Central memory CD8-positive, alpha-beta T cell (primary cell): Measurements from ENCODE around the gene ZNF648.

Experiments
- ATAC-seq: fragments of 150-1000 bp; cut with Tn5 transposase; replicated peaks from 2 replicates; pipeline ENCODE4 v1.10.0; 2022; ENCODE audit warnings: mild to moderate bottlenecking, moderate FRiP score, moderate number of reproducible peaks; ENCODE audit not compliant: poor library complexity, severe bottlenecking; ENCODE audit errors: extremely low read depth
- DNase-seq, 2 donors: peaks; one replicate each; pipeline ENCODE4 v3.0.0; 2021; ENCODE audit warnings: low spot score in 2 of 2
- H3K27ac Mint-ChIP-seq: one replicate; pipeline ENCODE4 v1.8.0; 2022; ENCODE audit warnings: low read depth, mild to moderate bottlenecking, moderate library complexity, mixed read lengths
- H3K27me3 Mint-ChIP-seq: one replicate; pipeline ENCODE4 v1.8.0; 2022; ENCODE audit warnings: mixed read lengths
- H3K36me3 Mint-ChIP-seq: one replicate; pipeline ENCODE4 v1.8.0; 2022; ENCODE audit warnings: mild to moderate bottlenecking, moderate library complexity, mixed read lengths; ENCODE audit not compliant: insufficient read depth
- H3K4me1 Mint-ChIP-seq: one replicate; pipeline ENCODE4 v1.8.0; 2022; ENCODE audit warnings: mixed read lengths
- H3K4me3 Mint-ChIP-seq: one replicate; pipeline ENCODE4 v1.8.0; 2022; ENCODE audit warnings: mild to moderate bottlenecking, moderate library complexity, mixed read lengths
- H3K9me3 Mint-ChIP-seq: one replicate; pipeline ENCODE4 v1.8.0; 2022; ENCODE audit warnings: mixed read lengths

ZNF648 gene

DNA sequence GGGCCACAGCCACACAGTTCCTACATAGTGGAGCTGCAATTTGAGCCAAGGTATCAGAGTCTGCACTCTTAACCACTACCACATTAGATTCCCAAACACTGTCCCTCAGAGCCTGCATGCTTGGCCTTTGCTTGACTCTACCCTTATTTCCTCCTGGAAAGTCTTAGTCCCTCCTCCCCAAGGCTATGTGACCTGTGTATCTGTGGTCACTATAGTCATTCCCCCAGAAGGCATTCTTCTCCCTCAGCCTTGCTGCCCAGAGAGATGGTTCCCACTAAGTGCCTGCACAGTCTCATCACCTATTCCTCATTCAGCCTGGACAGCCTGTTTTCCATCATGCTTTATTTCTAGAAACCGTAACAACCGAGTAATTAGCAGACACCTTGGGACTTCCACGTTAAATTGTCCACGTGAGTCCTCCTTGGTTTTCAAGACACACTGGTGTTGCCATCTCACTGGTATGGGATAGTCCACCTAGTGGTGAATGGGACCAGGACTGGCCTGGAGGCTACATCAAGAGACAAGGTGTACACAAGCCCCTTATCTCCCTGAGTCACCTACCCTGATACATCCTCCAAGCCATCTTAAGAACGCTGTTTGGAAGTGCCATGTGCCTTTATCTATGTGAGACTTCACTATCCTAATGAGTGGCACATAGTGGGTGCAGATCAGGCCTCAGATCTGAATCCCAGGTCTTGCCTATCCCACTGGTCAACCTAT lies 3.8 kb upstream of the ZNF648 start:
- Mint-ChIP-seq H3K4me1 (peaks cover 7% of the 10 kb centered on the region), H3K27me3 (peaks cover 84% of the 10 kb centered on the region), H3K27ac (no peak overlapping the region), H3K9me3 (no peaks in the 10 kb centered on the region), H3K36me3 (no peaks in the 10 kb centered on the region), H3K4me3 (no peak overlapping the region)
- ATAC-seq (no peak), DNase-seq (no peak)

DNA sequence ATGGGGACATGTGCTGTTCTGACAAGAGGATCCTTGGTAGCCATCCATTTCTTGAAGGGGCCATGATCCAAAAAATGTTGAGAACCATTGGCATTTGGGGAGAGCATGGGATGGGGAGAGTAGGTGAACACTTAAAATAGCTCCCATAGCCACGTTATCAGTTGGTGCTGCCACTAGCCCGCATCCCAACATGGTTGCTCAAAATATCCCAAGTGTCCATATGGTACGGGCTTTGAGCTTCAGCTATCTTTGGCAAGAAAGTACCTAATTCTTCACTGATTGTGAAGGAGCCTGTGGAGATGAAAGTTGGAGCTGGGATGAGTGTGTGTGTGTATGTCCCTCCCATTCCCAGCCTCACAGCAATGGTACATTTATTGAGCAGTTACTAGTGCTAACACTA lies 3.1 kb upstream of the ZNF648 start:
- H3K27ac Mint-ChIP-seq = no peak overlapping the region
- H3K9me3 Mint-ChIP-seq = no peaks in the 10 kb centered on the region
- peaks cover 7% of the 10 kb centered on the region for H3K4me1 Mint-ChIP-seq
- no peak for ATAC-seq
- H3K36me3 Mint-ChIP-seq = no peaks in the 10 kb centered on the region
- peaks cover 81% of the 10 kb centered on the region for H3K27me3 Mint-ChIP-seq
- no peak overlapping the region for H3K4me3 Mint-ChIP-seq
- DNase-seq = no peak

DNA sequence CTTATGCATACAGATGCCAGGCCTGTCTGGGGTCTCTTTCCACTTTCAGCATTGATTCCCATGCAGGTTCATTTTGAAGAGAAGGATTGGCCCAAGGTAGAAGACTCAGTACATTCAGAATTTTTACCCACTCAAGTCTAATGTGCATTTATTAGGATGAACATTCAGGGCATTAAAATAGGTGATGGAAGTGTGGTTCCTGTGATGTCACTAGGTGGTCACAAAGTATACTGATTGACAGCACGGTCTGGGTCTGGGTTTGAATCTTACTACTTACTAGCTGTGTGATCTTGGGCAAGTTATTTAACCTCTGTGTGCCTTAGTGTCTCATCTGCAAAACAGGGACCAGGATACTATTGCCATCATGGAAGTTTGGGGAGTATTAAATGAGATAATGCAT lies 711 bp upstream of the ZNF648 start:
- DNase-seq = no peak

GRCh38 chr1:182060877-182061276 lies 635 bp downstream of the ZNF648 start:
- Mint-ChIP-seq H3K36me3 (peaks cover 1% of the 10 kb centered on the region), H3K27ac (no peak overlapping the region), H3K4me3 (no peak overlapping the region), H3K27me3 (peaks cover 77% of the 10 kb centered on the region), H3K9me3 (no peaks in the 10 kb centered on the region), H3K4me1 (no peaks in the 10 kb centered on the region)
- DNase-seq (no peak), ATAC-seq (no peak)

More for the DNA sequence above, 711 bp upstream of the ZNF648 start:
- peaks cover 1% of the 10 kb centered on the region for H3K36me3 Mint-ChIP-seq
- no peak for ATAC-seq
- no peak overlapping the region for H3K27ac Mint-ChIP-seq
- peaks cover 78% of the 10 kb centered on the region for H3K27me3 Mint-ChIP-seq
- no peak overlapping the region for H3K4me3 Mint-ChIP-seq
- H3K4me1 Mint-ChIP-seq = no peaks in the 10 kb centered on the region
- no peaks in the 10 kb centered on the region for H3K9me3 Mint-ChIP-seq

- ATAC-seq (no peak), DNase-seq (no peak)
- Mint-ChIP-seq H3K27me3 (peaks cover 73% of the 10 kb centered on the region), H3K4me1 (no peaks in the 10 kb centered on the region), H3K36me3 (peaks cover 1% of the 10 kb centered on the region), H3K27ac (no peak overlapping the region), H3K9me3 (no peaks in the 10 kb centered on the region), H3K4me3 (no peak overlapping the region)
These were observed 1.6 kb downstream of the ZNF648 start for GRCh38 chr1:182059936-182060335.

- H3K27me3 Mint-ChIP-seq = peaks cover 41% of the 10 kb centered on the region
- DNase-seq = no peak
- H3K27ac Mint-ChIP-seq = no peak overlapping the region
- H3K36me3 Mint-ChIP-seq = peaks cover 1% of the 10 kb centered on the region
- H3K4me1 Mint-ChIP-seq = no peaks in the 10 kb centered on the region
- no peak for ATAC-seq
- no peak overlapping the region for H3K4me3 Mint-ChIP-seq
- no peaks in the 10 kb centered on the region for H3K9me3 Mint-ChIP-seq
These were observed 4.7 kb downstream of the ZNF648 start for GRCh38 chr1:182056601-182057366.

- Mint-ChIP-seq H3K27ac (no peak overlapping the region), H3K4me1 (no peaks in the 10 kb centered on the region), H3K36me3 (peaks cover 1% of the 10 kb centered on the region), H3K9me3 (no peaks in the 10 kb centered on the region), H3K27me3 (peaks cover 25% of the 10 kb centered on the region), H3K4me3 (no peak overlapping the region)
- peak; percentile 17 to 28 for DNase-seq
- ATAC-seq = peak; percentile 36
These were observed 6.7 kb downstream of the ZNF648 start for GRCh38 chr1:182054698-182055326.

DNA sequence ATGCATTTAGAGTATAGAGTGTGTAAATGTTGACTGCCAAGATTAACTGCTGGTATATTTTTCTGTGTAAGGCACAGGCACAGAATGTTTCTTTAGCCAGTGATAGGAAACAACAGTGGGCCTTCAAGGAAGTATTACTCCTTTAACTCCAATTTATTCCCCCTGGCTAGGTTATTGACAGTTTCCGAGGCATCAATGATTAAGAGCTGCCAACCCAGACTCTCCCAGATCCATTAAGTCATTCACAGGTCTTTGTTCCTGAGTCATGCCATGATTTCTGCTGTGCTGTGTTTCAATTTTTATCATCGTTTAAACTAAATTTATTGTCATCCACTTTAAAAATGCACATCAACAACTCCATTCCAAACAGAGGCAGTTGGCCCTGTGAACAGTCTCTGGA lies 9.2 kb downstream of the ZNF648 start:
- DNase-seq (no peak), ATAC-seq (no peak)
- Mint-ChIP-seq H3K36me3 (no peaks in the 10 kb centered on the region), H3K9me3 (no peaks in the 10 kb centered on the region), H3K27ac (no peak overlapping the region), H3K4me1 (no peaks in the 10 kb centered on the region), H3K4me3 (no peak overlapping the region), H3K27me3 (peaks cover 13% of the 10 kb centered on the region)

GRCh38 chr1:182051938-182052337 lies 9.6 kb downstream of the ZNF648 start:
- DNase-seq (no peak), ATAC-seq (no peak)
- Mint-ChIP-seq H3K36me3 (no peaks in the 10 kb centered on the region), H3K27me3 (peaks cover 12% of the 10 kb centered on the region), H3K4me1 (peaks cover under 1% of the 10 kb centered on the region), H3K4me3 (no peak overlapping the region), H3K27ac (no peak overlapping the region), H3K9me3 (peaks cover under 1% of the 10 kb centered on the region)

DNA sequence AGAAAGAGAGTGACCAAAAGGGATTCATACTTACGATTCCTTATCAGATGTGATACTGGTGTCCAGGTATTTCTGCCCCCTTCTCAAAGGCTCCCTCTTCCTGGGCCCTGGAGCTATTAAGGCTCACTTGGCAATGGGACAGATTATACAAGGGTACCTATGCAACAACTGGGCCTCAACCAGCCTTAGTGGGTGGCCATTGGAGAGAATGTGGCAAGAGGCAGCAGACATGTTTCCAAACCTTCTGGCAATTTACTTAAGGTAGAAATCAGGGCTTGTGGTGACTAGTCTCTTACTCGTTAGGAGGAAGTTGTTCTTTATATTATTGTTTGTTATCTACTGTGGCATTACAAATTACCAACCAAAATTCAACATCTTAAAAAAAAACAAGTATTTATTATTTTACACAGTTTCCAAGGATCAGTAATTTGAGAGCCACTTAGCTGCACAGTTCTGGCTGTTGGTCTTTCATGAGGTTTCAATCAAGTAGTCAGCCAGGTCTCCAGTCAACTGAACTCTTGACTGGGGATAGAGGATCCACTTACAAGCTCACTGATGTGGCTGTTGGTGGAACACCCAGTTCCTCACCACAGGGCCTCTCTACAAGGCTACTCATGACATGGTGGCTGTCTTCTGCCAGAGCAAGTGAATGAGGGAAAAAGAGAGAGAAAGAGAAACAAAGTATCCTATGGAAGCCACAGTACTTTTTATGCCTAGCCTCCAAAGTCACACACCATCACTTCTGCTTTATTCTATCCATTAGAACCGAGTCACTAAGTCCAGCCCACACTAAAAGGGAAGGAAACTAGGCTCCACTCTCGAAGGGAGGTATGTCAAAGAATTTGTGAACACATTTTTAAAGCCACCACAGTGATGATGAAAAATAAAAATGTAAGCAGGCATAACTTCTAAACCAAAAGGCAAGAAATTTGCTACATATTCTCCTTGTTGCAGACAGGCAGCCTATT lies 10.7 kb downstream of the ZNF648 start:
- Mint-ChIP-seq H3K9me3 (peaks cover 5% of the 10 kb centered on the region), H3K27me3 (peaks cover 4% of the 10 kb centered on the region), H3K4me1 (peaks cover 6% of the 10 kb centered on the region), H3K27ac (no peak overlapping the region), H3K36me3 (no peaks in the 10 kb centered on the region), H3K4me3 (no peak overlapping the region)
- ATAC-seq = no peak
- no peak for DNase-seq

GRCh38 chr1:182048562-182048961 lies 12.9 kb downstream of the ZNF648 start:
- ATAC-seq = no peak
- H3K27me3 Mint-ChIP-seq = no peaks in the 10 kb centered on the region
- no peak overlapping the region for H3K27ac Mint-ChIP-seq

GRCh38 chr1:182046763-182047162 lies 14.7 kb downstream of the ZNF648 start:
- Mint-ChIP-seq H3K27me3 (no peaks in the 10 kb centered on the region), H3K4me1 (peaks cover 6% of the 10 kb centered on the region), H3K27ac (no peak overlapping the region), H3K9me3 (peaks cover 10% of the 10 kb centered on the region), H3K36me3 (peaks cover 2% of the 10 kb centered on the region), H3K4me3 (no peak overlapping the region)
- ATAC-seq = no peak
- no peak for DNase-seq

More at GRCh38 chr1:182048562-182048961, 12.9 kb downstream of the ZNF648 start:
- DNase-seq = no peak
- Mint-ChIP-seq H3K4me3 (no peak overlapping the region), H3K36me3 (peaks cover 2% of the 10 kb centered on the region), H3K4me1 (peaks cover 6% of the 10 kb centered on the region), H3K9me3 (peaks cover 10% of the 10 kb centered on the region)
